Measurements from ENCODE around the gene BMP6.
"Not testable (repeated sequence)": the region's sequence is repeated elsewhere in the genome, so short reads cannot be mapped to it uniquely, and the experiment has no call there.

BMP6 gene

DNA sequence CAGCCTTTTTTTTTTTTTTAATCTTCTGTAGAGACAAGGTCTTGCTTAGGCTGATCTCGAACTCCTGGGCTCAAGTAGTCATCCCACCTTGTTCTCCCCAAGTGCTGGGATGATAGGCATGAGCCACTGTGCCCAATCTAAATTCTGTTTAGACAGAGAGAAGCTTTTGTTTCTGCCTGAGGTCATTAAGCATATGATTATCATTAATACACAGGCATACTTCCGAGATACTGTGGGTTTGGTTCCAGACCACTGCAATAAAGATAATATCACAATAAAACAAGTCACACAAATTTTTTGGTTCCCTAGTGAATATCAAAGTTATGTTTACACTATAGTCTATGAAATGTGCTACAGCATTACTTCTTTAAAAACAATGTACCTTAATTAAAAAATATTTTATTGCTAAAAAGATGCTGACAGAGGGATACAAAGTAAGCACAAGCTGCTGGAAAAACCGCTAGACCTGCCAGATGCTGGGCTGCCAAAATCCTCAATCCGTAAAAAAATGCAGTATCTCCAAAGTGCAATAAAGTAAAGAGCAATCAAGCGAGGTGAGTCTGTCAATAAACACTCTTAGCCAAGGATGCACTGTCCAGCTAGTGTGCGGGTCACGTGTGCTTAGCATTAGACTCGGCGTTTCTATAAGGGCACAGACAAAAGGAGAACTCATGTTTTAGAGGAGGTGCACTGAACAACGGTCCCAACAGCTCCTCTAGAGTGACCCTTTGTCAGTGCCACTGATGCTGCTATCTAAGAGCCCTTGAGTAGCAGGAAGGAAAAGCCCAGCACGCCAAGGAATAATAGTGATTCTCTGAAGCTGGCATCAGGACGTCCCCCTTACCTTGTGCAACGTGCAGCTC, 168.6 kb downstream of the BMP6 start:
- Mint-ChIP-seq H3K9me3 (no peaks in the 10 kb centered on the region), H3K4me3 (no peak overlapping the region), H3K27ac (no peak overlapping the region), H3K36me3 (ENCODE audit: low read depth) (peaks cover 36% of the 10 kb centered on the region), H3K4me1 (ENCODE audit: low read depth) (no peaks in the 10 kb centered on the region), H3K27me3 (ENCODE audit: low read depth) (no peaks in the 10 kb centered on the region)

DNA sequence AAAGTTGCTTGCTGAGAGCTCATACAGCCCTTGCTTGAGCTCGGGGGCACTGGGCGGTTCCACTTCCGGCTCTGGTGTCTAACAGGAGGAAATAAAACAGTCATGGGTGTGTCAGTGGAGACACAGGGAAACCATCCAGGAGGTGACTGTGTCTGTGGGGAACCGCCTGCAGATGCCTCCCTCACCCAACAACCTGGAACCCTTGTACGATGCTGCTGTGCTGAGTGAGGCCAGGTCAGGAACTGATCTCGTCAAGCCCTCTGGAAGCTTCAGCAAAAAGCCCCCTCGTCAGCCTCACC, 169.2 kb downstream of the BMP6 start:
- no peak overlapping the region for H3K27ac Mint-ChIP-seq
- no peak overlapping the region for H3K4me3 Mint-ChIP-seq
- peaks cover 36% of the 10 kb centered on the region for H3K36me3 Mint-ChIP-seq (ENCODE audit: low read depth)
- H3K4me1 Mint-ChIP-seq (ENCODE audit: low read depth), result no peaks in the 10 kb centered on the region
- H3K9me3 Mint-ChIP-seq, result no peaks in the 10 kb centered on the region
- H3K27me3 Mint-ChIP-seq (ENCODE audit: low read depth), result no peaks in the 10 kb centered on the region

DNA sequence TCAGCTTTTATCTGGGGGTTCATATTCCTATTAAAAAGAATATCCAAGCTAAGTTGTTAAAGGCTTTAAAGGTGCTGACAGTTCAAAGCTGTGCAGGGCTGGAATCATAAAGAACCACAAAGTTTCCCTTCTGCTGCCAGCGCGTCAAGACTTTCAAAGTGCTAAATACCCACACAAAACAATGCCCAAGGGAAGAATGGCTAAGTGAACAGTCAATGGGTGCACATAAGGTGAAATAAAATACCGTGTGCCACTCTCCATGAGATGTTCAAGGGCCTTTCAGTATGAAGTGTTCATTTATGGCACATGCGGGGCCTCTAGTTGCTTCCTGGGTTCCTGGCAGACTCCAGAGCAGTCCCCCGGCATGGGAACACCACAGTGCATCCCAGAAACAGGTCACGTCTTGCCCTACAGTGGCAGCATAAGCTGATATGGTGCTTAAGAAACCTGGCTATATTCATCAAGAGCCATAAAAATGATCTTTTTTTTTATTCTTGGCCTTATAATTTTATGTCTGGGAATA, 170.6 kb downstream of the BMP6 start:
- no peak overlapping the region for H3K27ac Mint-ChIP-seq
- no peak overlapping the region for H3K4me3 Mint-ChIP-seq
- H3K36me3 Mint-ChIP-seq (ENCODE audit: low read depth), result peaks cover 32% of the 10 kb centered on the region
- H3K27me3 Mint-ChIP-seq (ENCODE audit: low read depth), result no peaks in the 10 kb centered on the region
- H3K9me3 Mint-ChIP-seq, result no peaks in the 10 kb centered on the region
- H3K4me1 Mint-ChIP-seq (ENCODE audit: low read depth), result no peaks in the 10 kb centered on the region

DNA sequence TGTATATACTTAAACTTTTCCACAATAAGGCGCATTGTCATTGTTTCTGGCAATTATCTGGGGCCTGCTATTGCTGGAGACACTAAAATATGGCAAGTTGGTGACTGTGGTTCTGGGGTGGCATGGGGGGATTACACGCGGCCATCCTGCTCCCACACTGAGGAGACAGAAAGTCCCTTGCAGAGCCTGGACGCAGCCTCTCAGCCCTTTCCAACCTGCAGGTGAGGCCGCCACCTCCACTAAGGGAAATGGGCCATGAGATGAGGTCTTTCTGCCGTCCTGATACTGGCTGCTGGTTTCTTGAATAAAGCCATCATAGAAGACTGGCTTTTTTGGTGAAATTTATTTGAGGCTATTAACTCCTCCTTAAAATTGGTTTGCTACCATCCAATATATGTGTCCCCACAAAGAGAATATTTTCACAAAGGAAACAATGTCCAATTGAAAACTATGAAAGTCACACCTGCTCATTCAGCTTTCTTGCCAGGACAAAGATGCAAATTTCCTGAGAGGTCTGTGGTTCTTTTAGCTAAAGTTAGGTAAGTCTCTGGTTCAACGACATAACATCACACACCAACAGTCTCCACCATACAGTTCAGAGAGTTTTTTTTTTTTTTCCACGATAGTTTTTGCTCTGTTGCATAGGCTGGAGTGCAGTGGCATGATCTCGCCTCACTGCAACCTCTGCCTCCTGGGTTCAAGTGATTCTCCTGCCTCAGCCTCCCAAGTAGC, 171.7 kb downstream of the BMP6 start:
- peaks cover 27% of the 10 kb centered on the region for H3K36me3 Mint-ChIP-seq (ENCODE audit: low read depth)

DNA sequence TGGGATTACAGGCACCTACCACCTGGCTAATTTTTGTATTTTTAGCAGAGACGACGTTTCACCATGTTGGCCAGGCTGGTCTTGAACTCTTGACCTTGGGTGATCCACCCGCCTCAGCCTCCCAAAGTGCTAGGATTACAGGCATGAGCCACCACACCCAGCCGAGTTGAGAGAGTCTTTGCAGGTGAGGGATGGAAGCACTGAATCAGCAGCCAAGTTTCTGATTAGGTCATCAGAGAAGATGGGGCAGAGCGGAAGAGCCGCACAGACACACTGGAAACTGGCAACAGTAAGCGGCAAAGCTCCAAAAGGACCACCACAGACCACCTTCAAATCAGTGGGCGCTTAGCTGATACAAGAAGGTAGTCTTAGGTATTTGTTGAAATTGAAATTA, 172.3 kb downstream of the BMP6 start:
- not testable (repeated sequence) for H3K9me3 Mint-ChIP-seq; H3K4me3 Mint-ChIP-seq; H3K4me1 Mint-ChIP-seq (ENCODE audit: low read depth); H3K27ac Mint-ChIP-seq; H3K27me3 Mint-ChIP-seq (ENCODE audit: low read depth)
- H3K36me3 Mint-ChIP-seq (ENCODE audit: low read depth), result peaks cover 32% of the 10 kb centered on the region

More for the DNA sequence above, 171.7 kb downstream of the BMP6 start:
- Mint-ChIP-seq H3K9me3 (no peaks in the 10 kb centered on the region), H3K4me1 (ENCODE audit: low read depth) (no peaks in the 10 kb centered on the region), H3K27me3 (ENCODE audit: low read depth) (no peaks in the 10 kb centered on the region), H3K4me3 (no peak overlapping the region), H3K27ac (no peak overlapping the region)

DNA sequence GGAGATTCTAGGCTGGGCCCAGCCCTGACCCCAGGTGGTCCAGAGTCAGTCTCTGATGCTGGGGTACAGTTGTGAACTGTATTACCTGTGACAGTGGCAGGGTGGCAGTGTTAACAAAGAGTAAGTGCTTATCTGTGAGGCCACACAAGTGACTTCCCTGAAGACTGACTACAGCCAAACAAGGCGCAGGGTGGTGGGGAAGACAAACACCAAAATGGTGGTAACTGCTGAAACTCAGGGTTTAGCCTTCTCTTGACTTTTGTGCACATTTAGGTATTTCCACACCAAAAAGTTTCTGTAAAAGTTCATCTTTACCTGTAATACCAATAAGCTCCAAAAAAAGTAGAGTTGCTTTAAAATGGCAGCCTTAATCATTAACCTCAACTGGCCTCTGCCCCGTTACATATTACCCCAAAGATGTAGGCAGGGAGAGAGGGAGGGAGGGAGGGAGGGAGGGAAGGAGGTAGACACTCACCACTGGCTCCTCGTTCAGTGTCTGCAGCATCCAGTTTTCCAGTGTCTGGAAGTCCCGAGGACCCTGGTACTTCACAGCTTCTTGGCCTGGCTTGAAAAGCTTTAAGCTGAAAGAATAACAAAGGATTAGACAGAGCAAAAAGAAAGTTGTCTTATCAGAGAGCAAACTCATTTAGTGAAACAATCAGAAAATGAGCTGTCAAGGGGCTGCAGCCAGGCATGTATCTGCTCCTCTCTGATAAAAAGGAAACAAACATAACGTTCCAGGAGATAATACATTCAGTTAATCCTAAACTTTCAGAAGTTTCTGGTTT, 173.4 kb downstream of the BMP6 start:
- Mint-ChIP-seq H3K4me3 (no peak overlapping the region), H3K9me3 (no peaks in the 10 kb centered on the region), H3K36me3 (ENCODE audit: low read depth) (peaks cover 31% of the 10 kb centered on the region), H3K4me1 (ENCODE audit: low read depth) (no peaks in the 10 kb centered on the region), H3K27ac (no peak overlapping the region), H3K27me3 (ENCODE audit: low read depth) (no peaks in the 10 kb centered on the region)

DNA sequence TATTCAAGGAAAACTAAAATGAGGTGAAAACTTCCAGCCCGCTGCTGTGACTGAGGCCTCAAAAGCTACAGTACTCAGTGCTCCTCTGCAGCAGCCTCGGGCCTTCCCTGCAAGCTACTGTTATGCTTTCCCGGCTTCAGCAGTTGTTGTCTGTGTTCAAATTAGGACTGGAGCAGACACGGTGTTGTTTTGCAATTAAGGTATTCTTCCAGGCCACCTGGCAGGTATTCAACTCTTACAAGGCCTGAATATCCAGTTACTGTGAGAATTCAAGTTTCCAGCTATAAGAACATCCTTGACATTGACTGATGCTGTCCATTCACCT, 174.0 kb downstream of the BMP6 start:
- Mint-ChIP-seq H3K36me3 (ENCODE audit: low read depth) (peaks cover 30% of the 10 kb centered on the region), H3K4me1 (ENCODE audit: low read depth) (no peaks in the 10 kb centered on the region), H3K9me3 (no peaks in the 10 kb centered on the region), H3K27me3 (ENCODE audit: low read depth) (no peaks in the 10 kb centered on the region), H3K4me3 (no peak overlapping the region), H3K27ac (no peak overlapping the region)

DNA sequence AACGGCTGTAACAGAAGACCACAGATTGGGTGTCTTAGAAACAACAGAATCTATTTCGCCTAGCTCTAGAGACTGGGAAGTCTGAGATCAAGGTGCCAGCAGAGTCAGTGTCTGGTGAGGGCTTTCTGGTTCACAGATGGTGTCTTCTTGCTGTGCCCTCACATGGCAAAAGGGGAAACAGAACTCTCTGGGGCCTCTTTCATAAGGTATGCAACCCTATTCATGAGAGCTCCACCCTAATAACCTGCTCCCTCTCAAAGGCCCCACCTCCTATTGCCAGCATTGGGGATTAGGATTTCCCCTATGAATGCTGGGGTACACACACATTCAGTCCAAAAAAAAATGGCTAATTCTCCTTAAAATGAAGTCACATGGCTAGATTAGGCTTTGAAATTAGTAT, 174.7 kb downstream of the BMP6 start:
- H3K36me3 Mint-ChIP-seq (ENCODE audit: low read depth), result peaks cover 30% of the 10 kb centered on the region
- no peaks in the 10 kb centered on the region for H3K4me1 Mint-ChIP-seq (ENCODE audit: low read depth)
- no peaks in the 10 kb centered on the region for H3K9me3 Mint-ChIP-seq
- H3K27ac Mint-ChIP-seq, result no peak overlapping the region
- no peak overlapping the region for H3K4me3 Mint-ChIP-seq
- no peaks in the 10 kb centered on the region for H3K27me3 Mint-ChIP-seq (ENCODE audit: low read depth)

DNA sequence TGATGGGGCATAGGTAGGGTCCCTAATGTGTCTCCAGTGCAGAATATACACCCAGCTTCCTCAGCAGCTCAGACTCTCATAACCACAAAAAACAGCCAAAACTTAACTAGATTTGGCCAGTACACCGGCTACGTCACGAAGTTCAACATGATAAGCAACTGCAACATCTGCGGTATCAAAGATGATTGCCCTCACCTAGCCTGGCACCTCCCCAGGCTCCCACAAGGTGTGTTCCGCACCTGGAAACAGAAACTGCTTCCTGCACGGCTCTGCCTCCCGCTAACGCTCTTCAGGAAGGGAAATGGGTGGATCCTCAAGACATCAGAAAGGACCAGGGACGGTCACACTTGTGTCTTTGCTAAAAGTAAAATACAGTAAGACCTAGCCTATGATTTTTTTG, 175.2 kb downstream of the BMP6 start:
- no peak overlapping the region for H3K27ac Mint-ChIP-seq
- H3K9me3 Mint-ChIP-seq, result no peaks in the 10 kb centered on the region
- no peaks in the 10 kb centered on the region for H3K27me3 Mint-ChIP-seq (ENCODE audit: low read depth)
- no peaks in the 10 kb centered on the region for H3K4me1 Mint-ChIP-seq (ENCODE audit: low read depth)
- no peak overlapping the region for H3K4me3 Mint-ChIP-seq
- peaks cover 30% of the 10 kb centered on the region for H3K36me3 Mint-ChIP-seq (ENCODE audit: low read depth)

DNA sequence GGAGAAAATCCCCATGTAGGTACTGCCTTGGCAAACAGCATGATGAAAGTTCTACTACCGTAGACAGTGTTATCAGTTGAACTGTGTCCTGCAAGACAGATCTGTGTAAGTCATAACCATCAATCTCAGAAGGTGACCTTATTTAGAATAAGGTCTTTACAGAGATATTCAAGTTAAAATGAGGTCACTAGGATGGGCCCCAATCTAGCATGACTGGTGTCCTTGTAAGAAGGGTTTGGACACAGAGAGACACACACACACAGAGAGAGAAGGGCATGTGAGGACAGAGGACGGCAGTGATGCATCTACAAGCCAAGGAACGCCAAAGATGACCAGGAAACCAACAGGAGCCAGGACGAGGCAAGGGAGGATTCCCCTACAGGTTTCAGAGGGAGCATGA, 175.9 kb downstream of the BMP6 start:
- peaks cover 30% of the 10 kb centered on the region for H3K36me3 Mint-ChIP-seq (ENCODE audit: low read depth)
- H3K27ac Mint-ChIP-seq, result no peak overlapping the region
- H3K4me3 Mint-ChIP-seq, result no peak overlapping the region

DNA sequence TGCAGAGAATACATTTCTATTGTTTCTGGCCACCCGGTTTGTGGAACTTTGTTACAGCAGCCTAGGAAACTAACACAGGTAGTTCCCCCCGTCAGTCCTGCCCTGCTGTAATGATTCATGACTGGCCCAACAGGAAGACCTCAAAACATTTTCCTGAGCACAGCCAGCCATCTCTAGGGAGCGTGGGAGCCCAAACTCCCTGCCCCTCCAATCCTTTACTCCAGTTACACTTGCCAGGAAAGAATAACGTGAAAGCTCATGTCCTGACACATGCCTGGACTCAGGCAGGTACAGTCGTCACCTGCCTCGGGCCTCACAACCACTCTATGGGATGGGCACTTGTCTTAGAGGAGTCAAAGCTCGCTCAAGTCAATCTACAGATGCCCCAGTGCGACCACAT, 176.3 kb downstream of the BMP6 start:
- no peaks in the 10 kb centered on the region for H3K4me1 Mint-ChIP-seq (ENCODE audit: low read depth)
- H3K9me3 Mint-ChIP-seq, result no peaks in the 10 kb centered on the region
- peaks cover 30% of the 10 kb centered on the region for H3K36me3 Mint-ChIP-seq (ENCODE audit: low read depth)
- H3K27ac Mint-ChIP-seq, result no peak overlapping the region
- no peak overlapping the region for H3K4me3 Mint-ChIP-seq
- no peaks in the 10 kb centered on the region for H3K27me3 Mint-ChIP-seq (ENCODE audit: low read depth)

More for the DNA sequence above, 175.9 kb downstream of the BMP6 start:
- Mint-ChIP-seq H3K9me3 (no peaks in the 10 kb centered on the region), H3K4me1 (ENCODE audit: low read depth) (no peaks in the 10 kb centered on the region), H3K27me3 (ENCODE audit: low read depth) (no peaks in the 10 kb centered on the region)

DNA sequence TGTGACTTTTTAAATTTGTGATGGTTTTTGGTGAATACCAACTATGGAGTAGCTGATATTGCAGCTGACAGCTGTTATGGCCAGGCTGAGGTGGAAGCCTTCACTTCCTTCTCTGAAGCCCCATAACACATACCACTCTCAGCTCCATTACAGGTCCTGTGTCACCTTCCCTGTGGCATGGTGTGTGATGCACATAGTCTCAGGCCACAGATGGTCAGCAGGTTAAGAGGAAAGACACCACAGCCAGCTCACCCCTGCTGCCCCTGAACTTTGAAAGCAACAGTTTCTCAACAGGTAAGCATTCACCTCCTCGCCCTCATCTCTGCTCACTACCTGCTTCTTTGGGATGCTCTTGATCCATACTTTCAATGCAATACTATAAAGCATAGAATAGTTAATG, 177.0 kb downstream of the BMP6 start:
- Mint-ChIP-seq H3K27me3 (ENCODE audit: low read depth) (no peaks in the 10 kb centered on the region), H3K27ac (no peak overlapping the region), H3K36me3 (ENCODE audit: low read depth) (peaks cover 27% of the 10 kb centered on the region), H3K4me1 (ENCODE audit: low read depth) (peaks cover 2% of the 10 kb centered on the region), H3K9me3 (no peaks in the 10 kb centered on the region), H3K4me3 (no peak overlapping the region)

DNA sequence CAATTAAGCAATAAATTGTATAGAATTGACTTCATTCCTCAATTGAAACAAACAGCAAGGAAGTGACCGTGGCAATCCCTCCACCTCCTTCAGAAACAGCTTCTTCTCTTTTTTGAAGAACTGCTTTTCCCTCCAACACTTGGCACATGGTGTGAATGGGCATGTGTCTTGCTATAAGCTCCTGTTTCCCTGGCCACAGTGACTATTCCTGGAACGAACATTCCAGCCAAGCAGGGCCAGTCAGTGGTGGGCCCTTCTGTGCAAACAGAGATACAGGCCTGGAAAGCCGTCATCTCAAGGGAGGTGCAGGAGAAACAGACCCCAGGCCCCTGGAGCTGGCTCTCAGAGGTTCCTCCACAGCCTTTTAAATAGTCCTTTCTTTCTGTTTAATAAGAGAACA, 177.8 kb downstream of the BMP6 start:
- H3K4me3 Mint-ChIP-seq, result no peak overlapping the region
- H3K4me1 Mint-ChIP-seq (ENCODE audit: low read depth), result peaks cover 2% of the 10 kb centered on the region
- H3K27me3 Mint-ChIP-seq (ENCODE audit: low read depth), result no peaks in the 10 kb centered on the region
- no peak overlapping the region for H3K27ac Mint-ChIP-seq
- H3K36me3 Mint-ChIP-seq (ENCODE audit: low read depth), result peaks cover 20% of the 10 kb centered on the region
- no peaks in the 10 kb centered on the region for H3K9me3 Mint-ChIP-seq

DNA sequence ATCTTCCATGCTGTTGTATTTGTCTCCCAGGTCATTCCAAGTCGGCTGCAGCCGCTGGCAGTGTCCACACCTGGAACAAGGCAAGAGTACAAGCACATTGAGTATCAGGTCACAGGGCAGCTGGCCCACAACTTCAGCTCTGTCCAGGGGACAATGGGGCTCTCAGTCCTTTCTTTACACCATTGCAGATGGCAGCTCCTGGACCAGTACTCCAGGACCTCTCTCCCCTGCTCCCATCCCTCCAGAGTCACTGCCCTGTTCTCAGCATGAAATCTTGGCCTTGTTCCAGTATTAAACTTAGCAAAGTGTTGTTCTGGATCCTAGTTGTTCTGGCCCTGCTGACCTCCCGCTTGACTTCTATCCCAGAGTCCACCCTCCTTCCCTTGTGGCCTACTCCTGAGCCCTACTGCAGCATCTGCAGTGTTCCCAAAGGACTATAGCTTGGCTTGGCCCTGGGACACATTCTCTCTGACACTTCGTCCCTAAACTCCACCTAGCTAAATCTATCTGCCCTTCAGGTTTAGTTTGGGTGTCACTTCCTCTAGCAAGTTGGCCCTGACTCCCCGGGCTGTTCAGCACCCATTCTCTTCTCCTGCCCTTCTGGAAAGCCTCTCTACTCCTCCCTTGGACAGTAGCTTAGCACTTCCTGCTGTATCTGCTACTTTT, 178.9 kb downstream of the BMP6 start:
- Mint-ChIP-seq H3K27ac (no peak overlapping the region), H3K36me3 (ENCODE audit: low read depth) (peaks cover 15% of the 10 kb centered on the region), H3K4me1 (ENCODE audit: low read depth) (peaks cover 7% of the 10 kb centered on the region), H3K4me3 (no peak overlapping the region), H3K27me3 (ENCODE audit: low read depth) (no peaks in the 10 kb centered on the region), H3K9me3 (no peaks in the 10 kb centered on the region)
